Neural cell (in vitro differentiated cells): Measurements from ENCODE around the gene PRSS38.

ENCODE experiments used
- EP300 ChIP-seq: fragments of 450-650 bp; conservative IDR thresholded peaks from 2 replicates; pipeline ENCODE4 v1.6.1; 2014; ENCODE audit warnings: antibody characterized with exemption, mild to moderate bottlenecking, moderate library complexity; ENCODE audit not compliant: poor library complexity, severe bottlenecking
- EZH2 ChIP-seq: fragments of 200-600, 300-800 bp; shearing (Covaris generic), sonication (generic); IDR thresholded peaks from 2 replicates; pipeline ENCODE4 v1.6.1; 2014; ENCODE audit warnings: antibody characterized with exemption, low read length, borderline replicate concordance, mild to moderate bottlenecking; ENCODE audit not compliant: insufficient read depth, poor library complexity, severe bottlenecking
- TF ChIP-seq, protein P1 (sequence below): fragments of 450-650 bp; IDR thresholded peaks from 2 replicates; pipeline ENCODE4 v1.5.1; 2014; ENCODE audit warnings: antibody characterized with exemption, mild to moderate bottlenecking, moderate library complexity; ENCODE audit not compliant: poor library complexity, severe bottlenecking

DNA sequence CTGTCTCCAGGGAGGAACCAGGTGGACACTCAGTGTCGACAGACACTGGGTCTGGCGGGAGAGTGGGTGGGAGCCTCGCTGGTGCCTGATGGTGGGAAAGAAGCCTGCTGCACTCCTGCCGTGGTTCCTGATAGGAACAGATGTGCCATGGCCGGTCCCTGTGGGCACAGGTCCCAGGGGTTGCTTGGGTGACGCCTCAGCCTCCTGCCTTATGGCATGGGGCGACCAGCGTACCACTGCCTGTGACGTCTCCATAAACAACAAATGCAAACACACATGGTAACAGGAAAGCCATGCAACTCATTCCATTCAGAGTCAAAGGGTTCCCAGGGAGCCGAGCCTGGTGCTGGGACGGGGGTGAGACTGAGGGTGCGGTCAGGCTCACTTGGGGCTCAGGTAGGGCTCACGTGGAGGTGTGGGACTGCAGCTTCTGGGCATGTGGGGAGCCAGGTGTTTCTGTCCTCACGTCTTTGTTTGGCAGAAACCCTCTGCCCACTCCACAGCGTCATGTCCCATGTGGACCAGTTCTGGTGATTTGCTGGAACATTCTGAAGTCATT, 45.5 kb upstream of the PRSS38 start:
- TF ChIP-seq, protein P1, sequence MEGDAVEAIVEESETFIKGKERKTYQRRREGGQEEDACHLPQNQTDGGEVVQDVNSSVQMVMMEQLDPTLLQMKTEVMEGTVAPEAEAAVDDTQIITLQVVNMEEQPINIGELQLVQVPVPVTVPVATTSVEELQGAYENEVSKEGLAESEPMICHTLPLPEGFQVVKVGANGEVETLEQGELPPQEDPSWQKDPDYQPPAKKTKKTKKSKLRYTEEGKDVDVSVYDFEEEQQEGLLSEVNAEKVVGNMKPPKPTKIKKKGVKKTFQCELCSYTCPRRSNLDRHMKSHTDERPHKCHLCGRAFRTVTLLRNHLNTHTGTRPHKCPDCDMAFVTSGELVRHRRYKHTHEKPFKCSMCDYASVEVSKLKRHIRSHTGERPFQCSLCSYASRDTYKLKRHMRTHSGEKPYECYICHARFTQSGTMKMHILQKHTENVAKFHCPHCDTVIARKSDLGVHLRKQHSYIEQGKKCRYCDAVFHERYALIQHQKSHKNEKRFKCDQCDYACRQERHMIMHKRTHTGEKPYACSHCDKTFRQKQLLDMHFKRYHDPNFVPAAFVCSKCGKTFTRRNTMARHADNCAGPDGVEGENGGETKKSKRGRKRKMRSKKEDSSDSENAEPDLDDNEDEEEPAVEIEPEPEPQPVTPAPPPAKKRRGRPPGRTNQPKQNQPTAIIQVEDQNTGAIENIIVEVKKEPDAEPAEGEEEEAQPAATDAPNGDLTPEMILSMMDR, result no peak
- TF ChIP-seq EP300, result no peak
- no peak for TF ChIP-seq EZH2
